Measurements from ENCODE around the gene KCTD8.
"Not testable (repeated sequence)": the region's sequence is repeated elsewhere in the genome, so short reads cannot be mapped to it uniquely, and the experiment has no call there.

Gene KCTD8

DNA sequence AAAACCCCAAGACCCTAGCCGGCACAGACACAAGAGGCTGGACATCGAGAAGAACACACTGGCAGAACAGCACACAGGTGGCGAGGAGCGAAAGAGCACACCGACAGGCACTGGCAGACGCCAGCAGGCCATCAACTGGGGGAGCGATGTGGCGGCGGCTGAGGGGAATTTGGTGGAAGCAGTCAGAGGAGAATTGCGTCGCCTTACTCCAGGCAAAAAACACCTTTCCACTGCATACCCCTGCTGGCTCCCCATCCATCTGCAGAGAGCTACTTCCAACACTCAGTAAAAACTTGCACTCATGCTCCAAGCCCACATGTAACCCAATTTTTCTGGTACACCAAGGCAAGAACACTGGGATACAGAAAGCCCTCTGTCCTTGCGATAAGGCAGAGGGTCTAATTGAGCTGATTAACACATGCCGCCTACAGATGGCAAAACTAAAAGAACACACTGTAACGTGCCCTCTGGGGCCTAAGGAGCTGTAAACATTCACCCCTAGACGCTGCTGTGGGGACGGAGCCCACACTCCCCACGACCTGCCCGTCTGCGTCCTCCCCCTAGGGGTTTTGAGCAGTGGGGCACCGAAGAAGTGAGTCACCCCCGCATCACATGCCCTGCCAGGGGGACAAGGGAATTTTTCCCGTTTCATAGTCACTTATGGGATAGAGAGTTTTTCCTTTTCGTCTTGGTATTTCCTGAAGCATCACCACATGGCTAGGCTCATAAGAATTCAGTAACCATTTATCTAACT lies 262.3 kb downstream of the KCTD8 start:
- in situ Hi-C loops (cut with MboI; ENCODE audit: low sequenced_read_pairs, unreplicated experiment), result no loop called here
- no peak for DNase-seq (ENCODE audit: low spot score)
- TF ChIP-seq CTCF (IDR thresholded peaks at IDR 0.05; ENCODE audit: borderline replicate concordance, control extremely low read depth, extremely low read depth, insufficient read depth, missing control alignments), result no peak

GRCh38 chr4:44181491-44182349 lies 266.9 kb downstream of the KCTD8 start:
- DNase-seq (ENCODE audit: low spot score); in situ Hi-C loops (cut with MboI; ENCODE audit: low sequenced_read_pairs, unreplicated experiment): not testable (repeated sequence)

GRCh38 chr4:44167766-44168165 lies 280.8 kb downstream of the KCTD8 start:
- in situ Hi-C loops (cut with MboI; ENCODE audit: low sequenced_read_pairs, unreplicated experiment); DNase-seq (ENCODE audit: low spot score): not testable (repeated sequence)

GRCh38 chr4:44165938-44166337 lies 282.7 kb downstream of the KCTD8 start:
- no peak for TF ChIP-seq CTCF (IDR thresholded peaks at IDR 0.05; ENCODE audit: borderline replicate concordance, control extremely low read depth, extremely low read depth, insufficient read depth, missing control alignments)
- in situ Hi-C loops (cut with MboI; ENCODE audit: low sequenced_read_pairs, unreplicated experiment), result no loop called here
- DNase-seq (ENCODE audit: low spot score), result no peak

DNA sequence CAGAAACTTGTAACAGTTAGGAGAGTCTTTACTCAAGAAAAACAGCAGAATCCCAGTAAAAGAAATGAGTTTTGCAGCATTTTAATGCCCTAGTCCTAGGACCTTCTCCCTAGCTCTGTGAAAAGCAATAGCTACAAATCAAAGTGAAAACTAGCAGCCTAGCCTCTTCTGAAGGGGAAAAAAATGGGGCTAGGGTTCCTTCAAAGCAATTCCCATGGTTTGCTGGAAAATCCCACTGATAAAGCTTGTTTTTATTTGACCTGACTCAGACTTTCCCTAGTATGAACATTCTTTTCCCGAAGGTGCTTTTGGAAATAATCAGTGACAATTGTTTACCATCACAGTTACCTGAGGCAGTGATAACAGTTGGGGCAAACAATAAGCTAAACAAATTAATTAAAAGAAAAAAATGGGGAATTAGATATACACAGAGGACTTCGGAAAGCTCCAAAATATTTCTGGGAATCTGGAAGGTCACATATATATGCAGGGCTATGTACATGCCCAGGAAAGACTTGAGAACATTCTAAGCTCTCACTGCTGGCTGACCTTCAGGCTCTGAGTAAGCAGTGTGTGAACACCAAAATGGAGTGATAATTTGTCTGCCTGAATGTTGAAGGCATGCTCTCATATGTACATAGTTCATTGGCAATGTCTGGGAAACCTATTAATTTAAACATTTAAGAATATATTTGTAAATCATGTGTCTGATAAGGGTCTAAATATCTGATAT lies 285.9 kb downstream of the KCTD8 start:
- no peak for DNase-seq (ENCODE audit: low spot score)
- TF ChIP-seq CTCF (IDR thresholded peaks at IDR 0.05; ENCODE audit: borderline replicate concordance, control extremely low read depth, extremely low read depth, insufficient read depth, missing control alignments), result no peak
- in situ Hi-C loops (cut with MboI; ENCODE audit: low sequenced_read_pairs, unreplicated experiment), result no loop called here

DNA sequence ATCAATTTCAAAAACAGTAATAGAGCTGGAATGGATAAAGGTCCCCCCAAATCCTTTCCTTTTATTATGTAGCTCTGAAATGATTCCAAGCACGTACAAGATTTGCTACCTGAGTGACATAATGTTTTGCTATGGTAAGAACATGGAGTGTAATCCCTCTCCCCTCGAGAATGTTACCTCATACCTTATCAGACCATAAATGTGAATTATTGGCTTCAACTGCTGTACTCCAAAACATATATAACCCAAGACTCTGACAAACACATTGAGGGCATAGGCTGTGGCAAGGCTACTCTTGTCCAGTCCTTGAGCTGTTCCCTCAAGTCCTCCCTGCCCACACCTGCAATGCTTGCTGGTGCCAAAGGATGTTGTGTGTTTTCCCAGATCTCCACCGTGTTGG lies 286.9 kb downstream of the KCTD8 start:
- TF ChIP-seq CTCF (IDR thresholded peaks at IDR 0.05; ENCODE audit: borderline replicate concordance, control extremely low read depth, extremely low read depth, insufficient read depth, missing control alignments), result no peak
- in situ Hi-C loops (cut with MboI; ENCODE audit: low sequenced_read_pairs, unreplicated experiment), result no loop called here
- no peak for DNase-seq (ENCODE audit: low spot score)

GRCh38 chr4:44160776-44161367 lies 287.7 kb downstream of the KCTD8 start:
- in situ Hi-C loops (cut with MboI; ENCODE audit: low sequenced_read_pairs, unreplicated experiment), result no loop called here
- TF ChIP-seq CTCF (IDR thresholded peaks at IDR 0.05; ENCODE audit: borderline replicate concordance, control extremely low read depth, extremely low read depth, insufficient read depth, missing control alignments), result no peak
- DNase-seq (ENCODE audit: low spot score), result no peak

Data from GM13976 (cell line).